NK-92 (cell line): ENCODE measurements around the gene STARD10.
"Not testable (repeated sequence)": the region's sequence is repeated elsewhere in the genome, so short reads cannot be mapped to it uniquely, and the experiment has no call there.

ENCODE experiments used
- DNase-seq: peaks from one replicate; lab custom pipeline; 2025; ENCODE audit not compliant: unreplicated experiment; lab: John Stamatoyannopoulos, UW

The STARD10 gene

GRCh38 chr11:72808331-72808798 is 14.5 kb upstream of the STARD10 start:
- no peak for DNase-seq

DNA sequence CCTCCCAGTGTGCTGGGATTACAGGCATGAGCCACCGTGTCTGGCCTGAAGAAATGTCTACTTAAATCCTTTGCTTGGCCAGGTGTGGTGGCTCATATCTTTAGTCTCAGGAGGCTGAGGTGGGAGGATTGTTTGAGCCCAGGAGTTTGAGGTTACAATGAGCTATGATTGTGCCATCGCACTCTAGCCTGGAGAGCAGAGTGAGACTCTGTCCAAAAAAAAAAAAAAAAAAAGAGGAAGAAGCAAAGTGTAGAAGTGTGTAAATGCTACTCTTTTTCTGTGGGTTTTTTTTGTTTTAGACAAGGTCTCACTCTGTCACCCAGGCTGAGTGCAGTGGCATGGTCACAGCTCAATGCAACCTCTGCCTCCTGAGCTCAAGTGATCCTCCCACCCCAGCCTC is 13.9 kb upstream of the STARD10 start:
- no peak for DNase-seq

DNA sequence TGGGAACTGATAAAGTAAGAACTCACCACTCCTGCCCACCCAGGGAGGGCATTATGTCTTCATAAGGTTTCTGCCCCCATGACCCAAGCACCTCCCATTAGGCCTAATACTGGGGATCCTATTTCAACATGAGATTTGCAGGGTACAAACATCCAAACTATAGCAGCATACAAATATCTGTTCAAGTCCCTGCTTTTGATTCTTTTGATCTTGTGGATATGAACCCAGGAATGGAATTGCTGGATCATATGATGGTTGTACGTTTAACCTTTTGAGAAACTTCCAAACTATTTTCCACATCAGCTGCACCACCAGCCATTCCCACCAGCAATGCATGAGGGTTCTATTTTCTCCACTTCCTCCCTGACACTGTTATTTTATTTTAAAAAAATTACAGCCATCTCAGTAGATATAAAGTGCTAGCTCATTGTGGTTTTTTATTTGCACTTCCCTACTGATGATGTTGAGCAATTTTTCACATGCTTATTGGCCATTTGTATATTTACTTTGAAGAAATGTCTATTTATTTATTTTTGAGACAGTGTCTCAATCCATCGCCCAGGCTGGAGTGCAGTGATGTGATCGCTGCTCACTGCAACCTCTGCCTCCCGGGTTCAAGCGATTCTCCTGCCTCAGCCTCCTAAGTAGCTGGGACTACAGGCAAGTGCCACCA is 13.3 kb upstream of the STARD10 start:
- no peak for DNase-seq

DNA sequence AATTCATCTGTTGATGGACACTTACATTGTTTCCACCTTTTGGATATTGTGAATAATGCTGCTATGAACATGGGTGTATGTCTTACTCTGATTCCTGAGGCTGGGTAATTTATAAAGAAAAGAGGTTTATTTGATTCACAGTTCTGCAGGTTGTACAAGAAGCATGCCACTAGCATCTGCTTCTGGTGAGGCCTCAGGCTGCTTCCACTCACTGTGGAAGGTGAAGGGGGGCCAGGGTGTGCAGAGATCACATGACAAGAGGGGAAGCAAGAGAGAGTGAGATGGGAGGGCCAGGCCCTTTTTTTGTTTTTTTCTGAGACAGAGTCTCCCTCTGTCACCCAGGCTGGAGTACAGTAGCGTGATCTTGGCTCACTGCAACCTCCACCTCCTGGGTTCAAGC is 12.5 kb upstream of the STARD10 start:
- not testable (repeated sequence) for DNase-seq

DNA sequence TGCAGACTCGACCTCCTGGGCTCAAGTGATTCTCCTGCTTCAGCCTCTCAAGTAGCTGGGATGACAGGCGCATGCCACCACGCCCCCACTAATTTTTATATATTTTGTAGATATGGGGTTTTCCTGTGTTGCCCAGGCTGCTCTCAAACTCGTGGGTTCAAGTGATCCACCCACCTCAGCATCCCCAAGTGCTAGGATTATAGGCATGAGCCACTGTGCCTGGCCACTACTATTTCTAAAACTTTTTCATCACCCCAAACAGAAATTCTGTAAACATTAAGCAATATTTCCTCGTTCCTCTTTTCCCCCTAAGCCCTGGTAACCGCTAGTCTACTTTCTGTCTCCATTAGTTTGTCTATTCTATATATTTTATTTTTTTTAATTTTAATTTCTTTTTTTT is 11.4 kb upstream of the STARD10 start:
- DNase-seq = no peak

- no peak for DNase-seq
These were observed 9.0 kb upstream of the STARD10 start for GRCh38 chr11:72802822-72803221.

- DNase-seq = no peak
These were observed 5.6 kb upstream of the STARD10 start for GRCh38 chr11:72799441-72799840.

DNA sequence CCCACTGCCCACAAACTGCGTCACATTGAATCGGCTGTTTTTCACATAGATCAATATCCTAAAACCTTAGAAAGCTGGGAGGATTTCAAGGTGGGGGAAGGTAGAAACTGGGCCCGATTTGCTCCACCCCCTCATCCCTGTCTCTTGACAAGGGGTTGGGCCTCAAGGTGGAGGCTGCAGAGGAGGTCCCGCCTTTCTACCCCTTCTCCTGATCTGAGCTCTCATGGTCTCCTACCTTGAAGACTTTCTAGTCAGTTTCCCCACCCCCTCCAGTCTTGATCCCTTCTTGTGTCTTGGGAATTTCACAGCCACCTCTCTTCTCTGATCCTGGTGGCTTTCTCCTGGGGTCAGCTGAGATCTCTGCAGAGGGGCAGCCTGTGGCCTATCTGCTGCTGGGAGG is 4.5 kb upstream of the STARD10 start:
- no peak for DNase-seq

DNA sequence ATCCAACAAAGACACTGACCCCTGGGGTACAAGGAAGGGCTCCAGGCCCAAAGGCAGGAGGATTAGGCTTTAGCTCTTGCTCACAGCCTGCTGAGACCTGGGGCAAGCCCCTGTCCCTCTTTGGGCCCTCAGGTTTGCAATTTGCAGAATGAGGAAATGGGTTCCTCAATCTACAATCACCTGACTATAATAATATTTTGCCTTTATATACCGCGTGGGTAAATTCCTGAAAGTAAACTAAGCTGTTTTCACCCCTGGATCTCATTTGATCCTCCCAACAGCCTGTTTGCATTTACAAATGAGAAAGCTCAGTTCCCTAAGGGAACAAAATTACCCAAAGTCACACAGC is 797 bp downstream of the STARD10 start:
- no peak for DNase-seq

DNA sequence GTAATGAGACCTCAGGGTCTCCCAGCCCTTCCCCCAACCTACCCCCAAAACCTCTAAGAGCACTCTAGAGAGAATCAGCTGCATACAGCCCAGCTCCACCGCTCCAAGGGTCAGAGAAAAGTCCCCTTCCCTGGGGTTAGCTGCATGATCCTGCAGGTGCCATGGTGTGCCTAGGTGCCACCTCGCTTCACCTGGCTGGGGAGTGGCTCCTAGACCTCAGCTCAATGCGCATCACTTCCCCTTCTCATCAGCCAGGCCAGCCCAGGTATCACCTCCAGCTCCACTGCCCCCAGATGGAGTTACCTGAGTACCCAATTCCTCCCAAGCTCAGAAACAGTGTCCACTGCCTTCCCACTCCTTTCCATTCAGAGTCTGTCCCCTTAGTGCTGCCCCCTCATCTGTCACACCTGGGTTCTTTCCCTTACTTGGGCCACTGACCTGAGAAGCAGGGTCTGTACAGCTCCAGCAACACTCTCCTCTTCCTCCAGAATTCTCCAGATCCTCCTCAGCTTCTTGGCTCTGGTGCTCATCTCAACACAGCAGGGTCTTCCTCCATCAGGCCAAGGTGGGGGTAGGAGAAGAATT is 1.3 kb downstream of the STARD10 start:
- no peak for DNase-seq

GRCh38 chr11:72791228-72791627 is 2.6 kb downstream of the STARD10 start:
- DNase-seq = not testable (repeated sequence)

DNA sequence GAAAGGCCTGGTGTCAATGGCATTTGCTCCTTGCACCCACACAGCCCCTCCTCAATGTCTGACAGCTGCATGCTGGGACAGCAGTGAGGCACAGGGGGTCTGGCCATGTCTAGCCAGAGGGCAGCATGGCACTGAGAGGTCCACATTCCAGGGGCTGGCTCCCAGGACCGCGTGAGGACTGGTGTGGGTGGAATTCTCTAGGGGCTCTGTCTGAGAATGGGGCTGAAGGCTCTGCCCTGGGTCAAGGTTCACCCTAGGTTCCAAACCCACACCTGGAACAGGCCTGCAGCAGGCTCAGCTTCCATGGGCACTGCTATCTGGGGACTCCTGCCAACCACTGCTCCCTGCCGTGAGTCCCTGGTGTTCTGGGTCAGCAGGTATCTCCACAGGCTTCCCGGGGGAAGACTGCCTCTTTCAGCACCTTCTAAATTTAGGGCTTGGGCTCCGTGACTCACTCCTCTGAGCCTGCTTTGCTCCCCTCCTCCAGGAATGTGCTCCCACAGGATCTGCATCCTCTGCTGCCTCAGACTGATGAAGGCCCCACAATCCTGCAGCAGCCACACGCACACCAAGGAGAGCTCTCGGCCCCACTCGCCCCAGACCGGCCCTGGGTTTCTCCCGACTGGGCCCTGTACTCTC is 4.2 kb downstream of the STARD10 start:
- no peak for DNase-seq

- no peak for DNase-seq
These were observed 5.6 kb downstream of the STARD10 start for GRCh38 chr11:72788241-72788640.

DNA sequence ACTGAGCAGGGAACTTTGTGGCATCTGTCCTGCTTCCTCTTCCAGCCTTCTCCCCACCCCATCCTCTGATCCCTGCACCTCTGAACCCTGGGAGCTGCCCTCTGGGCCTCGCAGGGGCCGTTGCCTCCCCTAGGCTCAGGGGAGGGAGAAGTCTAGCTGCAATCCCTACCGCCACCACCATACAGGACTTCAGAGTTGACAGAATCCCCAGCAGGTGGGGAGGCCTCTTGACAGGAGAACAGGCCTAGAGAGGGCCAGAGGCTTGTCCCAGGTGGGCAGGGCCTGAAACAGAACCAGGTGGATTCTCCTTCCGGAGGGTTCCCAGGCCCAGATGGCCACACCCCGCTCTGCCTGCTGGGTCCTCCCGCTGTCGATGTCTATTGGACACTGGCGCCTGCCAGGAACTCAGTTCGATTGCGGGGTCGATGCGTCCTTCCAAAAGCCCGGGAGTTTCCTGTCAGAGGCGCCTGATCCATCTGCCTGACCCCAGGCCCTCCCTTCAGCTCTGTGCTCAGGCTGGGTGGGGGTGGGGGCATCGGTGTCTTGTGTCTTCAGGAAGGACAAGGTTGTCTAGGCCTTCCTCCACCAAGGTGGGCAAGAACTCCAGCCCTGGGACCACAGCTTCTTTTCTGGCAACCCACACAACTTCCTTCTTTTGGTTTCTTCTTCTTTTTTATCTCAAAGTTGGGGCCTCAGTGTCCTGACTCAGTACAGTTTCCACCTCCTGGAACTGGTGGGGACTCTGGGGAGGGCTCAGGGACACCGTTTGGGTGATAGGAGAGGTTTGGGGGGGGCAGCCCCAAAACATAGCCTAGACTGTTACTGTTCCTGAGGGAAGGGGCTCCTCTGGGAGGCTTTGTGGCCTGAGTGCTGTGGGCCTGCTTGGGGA is 6.4 kb downstream of the STARD10 start:
- DNase-seq = no peak

DNA sequence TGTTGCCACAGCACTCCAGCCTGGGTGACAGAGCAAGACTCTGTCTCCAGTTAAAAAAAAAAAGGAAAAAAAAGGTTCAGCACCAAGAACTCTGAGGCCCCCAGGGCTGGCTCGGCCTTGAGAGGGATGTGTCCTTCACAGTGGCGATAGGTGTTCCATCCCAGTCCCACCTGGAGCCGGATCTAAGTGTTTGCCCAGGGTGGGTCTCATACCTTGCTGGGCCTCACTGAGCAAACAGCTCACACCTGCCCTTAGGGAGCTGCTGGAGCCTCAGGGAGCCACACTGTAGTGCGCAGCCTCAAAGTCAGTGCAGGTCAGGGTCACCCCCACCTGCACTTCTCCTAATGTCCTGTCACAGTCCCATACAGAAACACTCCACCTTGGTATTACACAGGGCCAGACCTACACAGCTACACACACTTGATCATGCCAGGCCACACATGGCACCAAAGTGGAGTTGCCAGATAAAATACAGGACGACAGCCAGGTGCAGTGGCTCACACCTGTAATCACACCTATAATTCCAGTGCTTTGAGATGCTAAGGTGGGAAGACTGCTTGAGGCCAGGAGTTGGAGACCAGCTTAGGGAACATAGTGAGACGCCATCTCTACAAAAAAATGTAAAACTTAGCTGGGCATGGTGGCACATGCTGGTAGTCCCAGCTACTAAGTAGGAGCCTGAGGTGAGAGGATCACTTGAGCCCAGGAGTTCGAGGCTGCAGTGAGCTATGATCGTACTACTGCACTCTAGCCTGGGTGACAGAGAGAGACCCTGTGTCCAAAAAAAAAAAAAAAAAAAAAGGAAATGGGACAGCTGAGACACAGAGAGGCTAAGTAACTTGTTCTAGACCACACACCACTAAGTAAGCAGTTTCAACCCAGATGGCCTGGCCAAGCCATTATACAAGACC is 7.3 kb downstream of the STARD10 start:
- DNase-seq = no peak

GRCh38 chr11:72784662-72785061 is 9.2 kb downstream of the STARD10 start:
- DNase-seq = no peak

GRCh38 chr11:72783144-72783905 is 10.5 kb downstream of the STARD10 start:
- no peak for DNase-seq

DNA sequence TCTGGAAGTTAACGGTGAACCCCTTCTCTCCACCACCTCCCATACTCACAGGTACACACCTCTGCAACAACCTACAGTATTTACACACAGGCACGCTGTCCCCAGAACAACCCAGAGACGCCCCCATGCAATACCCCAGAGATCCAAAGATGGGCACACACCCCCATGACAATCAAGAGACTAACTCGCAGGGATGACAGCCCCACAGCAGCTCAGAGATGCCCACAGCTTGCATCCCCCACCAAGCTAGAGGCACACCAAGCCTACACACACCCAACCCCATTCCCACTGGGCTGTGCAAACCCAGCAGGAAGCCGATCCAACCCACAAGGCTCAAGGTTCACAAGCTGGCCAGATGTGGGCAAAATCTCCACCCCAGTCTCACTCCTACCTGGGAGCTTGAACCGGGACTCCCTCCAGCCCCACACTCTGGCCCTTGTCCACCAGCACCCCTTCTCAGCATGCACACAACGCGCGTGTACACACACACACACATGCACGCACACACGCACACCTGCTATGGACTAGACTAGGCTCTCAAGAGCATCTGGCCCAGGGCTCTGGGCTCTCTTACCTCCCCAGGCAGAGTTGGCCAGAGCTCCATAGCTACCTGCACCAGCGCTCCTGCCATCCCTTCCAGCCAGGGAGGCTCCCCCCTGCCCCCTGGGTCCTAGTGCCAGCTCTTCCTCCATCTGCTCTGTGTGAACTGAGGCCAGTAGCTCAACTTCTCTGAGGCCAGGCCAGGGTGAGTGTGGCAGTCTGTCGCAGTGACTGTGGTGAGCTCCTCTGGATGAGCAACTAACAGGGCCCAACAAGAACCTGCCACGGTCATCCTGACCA is 11.5 kb downstream of the STARD10 start:
- DNase-seq = no peak
